BE2C (cell line): Measurements from ENCODE around the gene MARS1.
"Not testable (repeated sequence)": the region's sequence is repeated elsewhere in the genome, so short reads cannot be mapped to it uniquely, and the experiment has no call there.

Source experiments
- DNase-seq: peaks from one replicate; pipeline ENCODE4 v3.0.0-alpha.2; 2020
- H3K27me3 ChIP-seq: fragments of 250-450 bp; sonication (Bioruptor Pico); 2 replicates; pipeline ENCODE4 v1.5.1; 2020; ENCODE audit warnings: mild to moderate bottlenecking
- H3K36me3 ChIP-seq: fragments of 250-450 bp; sonication (Bioruptor Pico); 2 replicates; pipeline ENCODE4 v1.5.1; 2020; ENCODE audit warnings: mild to moderate bottlenecking
- H3K4me1 ChIP-seq: fragments of 250-450 bp; sonication (Bioruptor Pico); 2 replicates; pipeline ENCODE4 v1.5.1; 2020
- H3K4me3 ChIP-seq: 2 replicates; pipeline ENCODE4 v1.5.1; 2011; ENCODE audit warnings: low read depth, low read length
- H3K9me3 ChIP-seq: fragments of 250-450 bp; sonication (Bioruptor Pico); 2 replicates; pipeline ENCODE4 v1.5.1; 2020
- CTCF ChIP-seq: IDR thresholded peaks from 2 replicates; pipeline ENCODE4 v1.5.1; 2012; ENCODE audit warnings: mild to moderate bottlenecking, low read depth, low read length

Gene MARS1

GRCh38 chr12:57488402-57489156 is 711 bp downstream of the MARS1 start:
- no peaks in the 10 kb centered on the region for H3K4me1 ChIP-seq
- H3K4me3 ChIP-seq: peak overlapping the region; percentile 90
- no peak for DNase-seq
- no peaks in the 10 kb centered on the region for H3K27me3 ChIP-seq
- no peak for TF ChIP-seq CTCF
- H3K36me3 ChIP-seq: peaks cover 44% of the 10 kb centered on the region
- no peaks in the 10 kb centered on the region for H3K9me3 ChIP-seq

GRCh38 chr12:57489157-57489641 is 1.3 kb downstream of the MARS1 start:
- no peaks in the 10 kb centered on the region for H3K27me3 ChIP-seq
- no peaks in the 10 kb centered on the region for H3K9me3 ChIP-seq
- H3K4me3 ChIP-seq: peak overlapping the region; percentile 90
- DNase-seq: no peak
- no peaks in the 10 kb centered on the region for H3K4me1 ChIP-seq
- TF ChIP-seq CTCF: no peak
- peaks cover 47% of the 10 kb centered on the region for H3K36me3 ChIP-seq

- TF ChIP-seq CTCF: no peak
- no peaks in the 10 kb centered on the region for H3K9me3 ChIP-seq
- no peaks in the 10 kb centered on the region for H3K27me3 ChIP-seq
- H3K4me3 ChIP-seq: no peak overlapping the region
- no peak for DNase-seq
- H3K4me1 ChIP-seq: no peaks in the 10 kb centered on the region
- H3K36me3 ChIP-seq: peaks cover 50% of the 10 kb centered on the region
Measured at GRCh38 chr12:57490126-57490525, 2.3 kb downstream of the MARS1 start.

- Histone ChIP-seq H3K4me3 (no peak overlapping the region), H3K9me3 (no peaks in the 10 kb centered on the region), H3K27me3 (no peaks in the 10 kb centered on the region), H3K4me1 (no peaks in the 10 kb centered on the region), H3K36me3 (peaks cover 58% of the 10 kb centered on the region)
- DNase-seq: no peak
- peak; percentile 42 for TF ChIP-seq CTCF
Measured at GRCh38 chr12:57491393-57492280, 3.8 kb downstream of the MARS1 start.

- not testable (repeated sequence) for H3K27me3 ChIP-seq, H3K9me3 ChIP-seq, DNase-seq, H3K4me1 ChIP-seq, H3K4me3 ChIP-seq
- peaks cover 74% of the 10 kb centered on the region for H3K36me3 ChIP-seq
Measured at GRCh38 chr12:57495051-57495701, 7.3 kb downstream of the MARS1 start.

GRCh38 chr12:57496822-57497221 is 9.0 kb downstream of the MARS1 start:
- Histone ChIP-seq H3K36me3 (peaks cover 76% of the 10 kb centered on the region), H3K4me3 (no peak overlapping the region), H3K4me1 (no peaks in the 10 kb centered on the region), H3K9me3 (no peaks in the 10 kb centered on the region), H3K27me3 (no peaks in the 10 kb centered on the region)
- no peak for TF ChIP-seq CTCF
- no peak for DNase-seq
